ENCODE data around the gene KIF21A.
"Not testable (repeated sequence)": the region's sequence is repeated elsewhere in the genome, so short reads cannot be mapped to it uniquely, and the experiment has no call there.

KIF21A gene

GRCh38 chr12:39343665-39344064 is 99.3 kb downstream of the KIF21A start:
- no peak for DNase-seq (ENCODE audit: low spot score)

GRCh38 chr12:39341761-39342160 is 101.2 kb downstream of the KIF21A start:
- no peak for DNase-seq (ENCODE audit: low spot score)

GRCh38 chr12:39341179-39341578 is 101.7 kb downstream of the KIF21A start:
- DNase-seq (ENCODE audit: low spot score): no peak

GRCh38 chr12:39332661-39333175 is 110.2 kb downstream of the KIF21A start:
- no peak for DNase-seq (ENCODE audit: low spot score)

GRCh38 chr12:39331539-39332261 is 111.2 kb downstream of the KIF21A start:
- no peak for DNase-seq (ENCODE audit: low spot score)

GRCh38 chr12:39329876-39330275 is 113.0 kb downstream of the KIF21A start:
- no peak for DNase-seq (ENCODE audit: low spot score)

- DNase-seq (ENCODE audit: low spot score): no peak
These were observed 113.9 kb downstream of the KIF21A start for GRCh38 chr12:39329018-39329417.

- no peak for DNase-seq (ENCODE audit: low spot score)
These were observed 115.0 kb downstream of the KIF21A start for GRCh38 chr12:39327965-39328364.

- no peak for DNase-seq (ENCODE audit: low spot score)
These were observed 115.4 kb downstream of the KIF21A start for GRCh38 chr12:39327510-39327909.

GRCh38 chr12:39319180-39319579 is 123.7 kb downstream of the KIF21A start:
- DNase-seq (ENCODE audit: low spot score): no peak

GRCh38 chr12:39314547-39314946 is 128.4 kb downstream of the KIF21A start:
- DNase-seq (ENCODE audit: low spot score): no peak

- no peak for DNase-seq (ENCODE audit: low spot score)
These were observed 133.4 kb downstream of the KIF21A start for GRCh38 chr12:39309516-39309915.

GRCh38 chr12:39301422-39301821 is 141.5 kb downstream of the KIF21A start:
- DNase-seq (ENCODE audit: low spot score): no peak

- DNase-seq (ENCODE audit: low spot score): no peak
These were observed 142.1 kb downstream of the KIF21A start for GRCh38 chr12:39300799-39301198.

GRCh38 chr12:39297891-39298290 is 145.0 kb downstream of the KIF21A start:
- no peak for DNase-seq (ENCODE audit: low spot score)

- no peak for DNase-seq (ENCODE audit: low spot score)
These were observed 146.4 kb downstream of the KIF21A start for GRCh38 chr12:39296496-39296895.

- DNase-seq (ENCODE audit: low spot score): not testable (repeated sequence)
These were observed 147.3 kb downstream of the KIF21A start for GRCh38 chr12:39295593-39295992.

- no peak for DNase-seq (ENCODE audit: low spot score)
These were observed 148.2 kb downstream of the KIF21A start for GRCh38 chr12:39294715-39295114.

GRCh38 chr12:39292125-39292630 is 150.7 kb downstream of the KIF21A start:
- no peak for DNase-seq (ENCODE audit: low spot score)

GRCh38 chr12:39287817-39288216 is 155.1 kb downstream of the KIF21A start:
- no peak for DNase-seq (ENCODE audit: low spot score)

- no peak for DNase-seq (ENCODE audit: low spot score)
These were observed 155.5 kb downstream of the KIF21A start for GRCh38 chr12:39287409-39287808.

GRCh38 chr12:39278426-39278825 is 164.5 kb downstream of the KIF21A start:
- no peak for DNase-seq (ENCODE audit: low spot score)

GRCh38 chr12:39277416-39277815 is 165.5 kb downstream of the KIF21A start:
- no peak for DNase-seq (ENCODE audit: low spot score)

GRCh38 chr12:39275846-39276245 is 167.1 kb downstream of the KIF21A start:
- no peak for DNase-seq (ENCODE audit: low spot score)
